ENCODE results near the gene LSM10. TPM values are rescaled to one million over a fixed set of nuclear protein-coding genes. Genes with fewer than 3 reads are reported as not detected.

Gene LSM10
- total and polyA plus RNA-seq, 2 experiments from 2014 or later: 20.6 to 75.7 TPM

DNA sequence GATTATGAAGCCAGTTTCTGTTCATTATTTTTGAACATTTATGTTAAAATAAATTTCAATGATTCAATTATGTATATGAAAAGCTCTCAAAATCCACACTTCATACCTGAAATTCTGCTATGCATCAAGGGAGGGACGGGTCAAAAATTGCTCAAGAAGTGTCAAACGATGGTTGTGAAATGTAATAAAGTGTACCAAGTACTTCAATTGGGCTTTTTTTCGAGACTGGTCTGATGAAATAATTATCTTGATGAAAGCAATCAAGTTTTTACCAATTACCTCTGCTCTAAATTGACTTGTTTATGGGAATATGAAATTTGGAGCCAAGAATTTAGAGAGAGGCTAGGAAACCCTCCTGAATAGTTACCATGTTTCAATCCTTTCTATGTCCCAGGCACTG, 44.6 kb upstream of the LSM10 start:
- Histone ChIP-seq H3K27ac (no peak overlapping the region), H3K27me3 (no peaks in the 10 kb centered on the region), H3K9me3 (ENCODE audit: low read depth) (no peaks in the 10 kb centered on the region), H3K4me3 (no peak overlapping the region), H3K4me1 (ENCODE audit: low read depth) (peaks cover 8% of the 10 kb centered on the region), H3K36me3 (peaks cover 4% of the 10 kb centered on the region)
- no peak for DNase-seq (ENCODE audit: low read depth in 1 of 2, low spot score in 1 of 2)
- TF ChIP-seq, protein P1, sequence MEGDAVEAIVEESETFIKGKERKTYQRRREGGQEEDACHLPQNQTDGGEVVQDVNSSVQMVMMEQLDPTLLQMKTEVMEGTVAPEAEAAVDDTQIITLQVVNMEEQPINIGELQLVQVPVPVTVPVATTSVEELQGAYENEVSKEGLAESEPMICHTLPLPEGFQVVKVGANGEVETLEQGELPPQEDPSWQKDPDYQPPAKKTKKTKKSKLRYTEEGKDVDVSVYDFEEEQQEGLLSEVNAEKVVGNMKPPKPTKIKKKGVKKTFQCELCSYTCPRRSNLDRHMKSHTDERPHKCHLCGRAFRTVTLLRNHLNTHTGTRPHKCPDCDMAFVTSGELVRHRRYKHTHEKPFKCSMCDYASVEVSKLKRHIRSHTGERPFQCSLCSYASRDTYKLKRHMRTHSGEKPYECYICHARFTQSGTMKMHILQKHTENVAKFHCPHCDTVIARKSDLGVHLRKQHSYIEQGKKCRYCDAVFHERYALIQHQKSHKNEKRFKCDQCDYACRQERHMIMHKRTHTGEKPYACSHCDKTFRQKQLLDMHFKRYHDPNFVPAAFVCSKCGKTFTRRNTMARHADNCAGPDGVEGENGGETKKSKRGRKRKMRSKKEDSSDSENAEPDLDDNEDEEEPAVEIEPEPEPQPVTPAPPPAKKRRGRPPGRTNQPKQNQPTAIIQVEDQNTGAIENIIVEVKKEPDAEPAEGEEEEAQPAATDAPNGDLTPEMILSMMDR (IDR thresholded peaks at IDR 0.05; ENCODE audit: low read depth, low read length): no peak

GRCh38 chr1:36440646-36441045, 42.9 kb upstream of the LSM10 start:
- no peak for DNase-seq (ENCODE audit: low read depth in 1 of 2, low spot score in 1 of 2)
- no peak overlapping the region for H3K4me3 ChIP-seq
- H3K9me3 ChIP-seq (ENCODE audit: low read depth): no peaks in the 10 kb centered on the region
- H3K36me3 ChIP-seq: peaks cover 4% of the 10 kb centered on the region
- peaks cover 8% of the 10 kb centered on the region for H3K4me1 ChIP-seq (ENCODE audit: low read depth)
- no peaks in the 10 kb centered on the region for H3K27me3 ChIP-seq
- TF ChIP-seq, protein P1 (IDR thresholded peaks at IDR 0.05; ENCODE audit: low read depth, low read length): no peak
- peak overlapping the region; percentile 65 for H3K27ac ChIP-seq

DNA sequence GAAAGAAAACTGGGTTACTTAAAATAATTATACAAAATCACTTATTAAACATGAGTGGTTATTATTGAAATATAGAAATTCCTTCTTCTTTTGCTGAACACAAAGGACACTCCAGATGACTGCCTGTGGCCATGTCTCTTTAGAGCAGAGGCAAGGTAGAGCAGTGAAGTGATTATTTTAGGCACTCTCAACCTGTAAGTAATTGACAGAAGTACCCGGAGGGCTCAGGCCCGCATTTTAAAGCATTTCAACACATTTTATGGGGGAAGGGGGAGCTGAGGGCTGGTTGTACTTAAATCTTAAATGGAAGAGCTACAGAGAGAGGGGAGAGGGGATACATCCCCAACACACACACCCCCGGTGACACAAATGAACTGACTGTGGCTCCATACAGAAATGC, 42.3 kb upstream of the LSM10 start:
- peaks cover 8% of the 10 kb centered on the region for H3K4me1 ChIP-seq (ENCODE audit: low read depth)
- peak overlapping the region; percentile 65 for H3K27ac ChIP-seq
- DNase-seq (ENCODE audit: low read depth in 1 of 2, low spot score in 1 of 2): no peak
- peaks cover 4% of the 10 kb centered on the region for H3K36me3 ChIP-seq
- no peak overlapping the region for H3K4me3 ChIP-seq
- no peaks in the 10 kb centered on the region for H3K9me3 ChIP-seq (ENCODE audit: low read depth)
- no peaks in the 10 kb centered on the region for H3K27me3 ChIP-seq
- TF ChIP-seq, protein P1 (IDR thresholded peaks at IDR 0.05; ENCODE audit: low read depth, low read length): no peak

DNA sequence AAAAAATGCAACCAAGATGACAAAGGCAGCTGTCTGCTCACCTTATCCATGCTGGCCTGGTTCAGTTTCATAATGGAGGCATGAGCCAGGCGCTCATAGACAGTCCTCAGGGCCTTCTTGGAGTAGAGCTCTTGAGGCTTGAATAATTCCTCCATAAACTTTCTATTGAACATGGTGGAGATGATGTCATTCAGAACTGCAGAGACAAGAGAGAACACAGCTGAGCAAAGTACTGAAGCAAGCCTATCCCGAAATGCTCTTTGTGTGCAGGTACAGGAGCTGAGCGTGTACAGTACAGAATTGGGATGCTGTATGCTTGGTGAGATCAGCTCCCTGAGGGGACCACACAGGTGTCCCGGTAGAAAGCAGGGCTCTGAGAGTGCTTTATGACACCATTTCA, 41.0 kb upstream of the LSM10 start:
- no peak overlapping the region for H3K27ac ChIP-seq
- TF ChIP-seq, protein P1 (IDR thresholded peaks at IDR 0.05; ENCODE audit: low read depth, low read length): no peak
- peaks cover 8% of the 10 kb centered on the region for H3K4me1 ChIP-seq (ENCODE audit: low read depth)
- H3K36me3 ChIP-seq: peaks cover 4% of the 10 kb centered on the region
- no peak for DNase-seq (ENCODE audit: low read depth in 1 of 2, low spot score in 1 of 2)
- H3K27me3 ChIP-seq: no peaks in the 10 kb centered on the region
- H3K9me3 ChIP-seq (ENCODE audit: low read depth): no peaks in the 10 kb centered on the region
- no peak overlapping the region for H3K4me3 ChIP-seq

DNA sequence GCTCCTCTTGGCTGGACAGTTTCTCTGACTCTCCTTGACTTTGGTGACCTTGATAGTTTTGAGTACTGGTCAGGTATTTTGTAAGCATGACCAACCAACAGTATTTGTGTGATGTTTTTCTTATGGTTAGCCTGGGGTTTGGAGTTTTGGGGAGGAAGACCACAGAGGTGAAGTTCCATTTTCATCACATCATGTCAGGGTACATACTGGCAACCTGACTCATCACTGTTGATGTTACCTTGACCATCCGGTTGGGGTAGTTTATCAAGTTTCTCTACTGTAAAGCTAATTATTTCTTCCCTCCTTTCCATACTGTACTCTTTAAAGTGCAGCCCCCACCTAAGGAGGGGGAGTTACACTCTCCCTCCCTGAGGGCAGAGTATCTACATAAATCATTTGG, 39.1 kb upstream of the LSM10 start:
- Histone ChIP-seq H3K36me3 (peaks cover 4% of the 10 kb centered on the region), H3K4me3 (no peak overlapping the region), H3K27ac (no peak overlapping the region), H3K27me3 (no peaks in the 10 kb centered on the region), H3K9me3 (ENCODE audit: low read depth) (no peaks in the 10 kb centered on the region), H3K4me1 (ENCODE audit: low read depth) (peaks cover 8% of the 10 kb centered on the region)
- TF ChIP-seq, protein P1 (IDR thresholded peaks at IDR 0.05; ENCODE audit: low read depth, low read length): no peak
- no peak for DNase-seq (ENCODE audit: low read depth in 1 of 2, low spot score in 1 of 2)

GRCh38 chr1:36433102-36433501, 35.4 kb upstream of the LSM10 start:
- no peaks in the 10 kb centered on the region for H3K27me3 ChIP-seq
- peaks cover 8% of the 10 kb centered on the region for H3K36me3 ChIP-seq
- no peaks in the 10 kb centered on the region for H3K4me1 ChIP-seq (ENCODE audit: low read depth)
- H3K9me3 ChIP-seq (ENCODE audit: low read depth): no peaks in the 10 kb centered on the region
- no peak overlapping the region for H3K27ac ChIP-seq
- DNase-seq (ENCODE audit: low read depth in 1 of 2, low spot score in 1 of 2): no peak
- H3K4me3 ChIP-seq: no peak overlapping the region
- TF ChIP-seq, protein P1 (IDR thresholded peaks at IDR 0.05; ENCODE audit: low read depth, low read length): no peak

Measured in cardiac muscle cell (in vitro differentiated cells and primary cell).